CD4-positive, CD25-positive, alpha-beta regulatory T cell (primary cell): ENCODE measurements around the gene LRP2. TPM values are rescaled to one million over a fixed set of nuclear protein-coding genes. Genes with fewer than 3 reads are reported as not detected.

Experiments used
- ATAC-seq, 2 donors: fragments of 150-1000 bp; cut with Tn5 transposase; one replicate each; pipeline ENCODE4 v1.10.0; 2021; ENCODE audit warnings: low read depth in 2 of 2, moderate number of reproducible peaks in 2 of 2, moderate library complexity in 1 of 2
- DNase-seq, 3 donors: peaks; one replicate each; pipeline versions ENCODE4 v3.0.0 to v3.0.0-alpha.2; 2012 to 2022; ENCODE audit warnings: mixed read lengths in 1 of 3
- H3K27ac ChIP-seq: one replicate; pipeline ENCODE4 v1.7.0; 2013; ENCODE audit warnings: mild to moderate bottlenecking, low read length; ENCODE audit not compliant: insufficient read depth, poor library complexity, severe bottlenecking
- H3K27me3 ChIP-seq: one replicate; pipeline ENCODE4 v1.7.0; 2013; ENCODE audit warnings: low read length; ENCODE audit not compliant: control insufficient read depth, insufficient read depth
- H3K36me3 ChIP-seq: one replicate; pipeline ENCODE4 v1.7.0; 2013; ENCODE audit warnings: mild to moderate bottlenecking, low read length, moderate library complexity; ENCODE audit not compliant: control insufficient read depth, insufficient read depth
- H3K4me1 ChIP-seq: 2 replicates; pipeline ENCODE4 v1.7.0; 2013; ENCODE audit warnings: mild to moderate bottlenecking, low read length; ENCODE audit not compliant: insufficient read depth, control insufficient read depth, poor library complexity, severe bottlenecking
- H3K4me3 ChIP-seq: one replicate; pipeline ENCODE4 v1.7.0; 2013; ENCODE audit warnings: low read depth, mild to moderate bottlenecking, low read length, moderate library complexity
- H3K9me3 ChIP-seq, 2 experiments: 1 replicate in 1 of 2; 2 replicates in 1 of 2; pipeline ENCODE4 v1.7.0; 2013; ENCODE audit warnings: low read length in 2 of 2, mild to moderate bottlenecking in 1 of 2, moderate library complexity in 1 of 2; ENCODE audit not compliant: control insufficient read depth in 2 of 2
- H3K27ac Mint-ChIP-seq, 3 donors: one replicate each; pipeline ENCODE4 v1.8.0; 2020 to 2022; ENCODE audit warnings: mild to moderate bottlenecking in 3 of 3, mixed read lengths in 3 of 3, moderate library complexity in 2 of 3
- H3K27me3 Mint-ChIP-seq: one replicate; pipeline ENCODE4 v1.8.0; 2022; ENCODE audit warnings: mild to moderate bottlenecking, mixed read lengths
- H3K36me3 Mint-ChIP-seq: one replicate; pipeline ENCODE4 v1.8.0; 2020; ENCODE audit warnings: mixed read lengths
- H3K4me1 Mint-ChIP-seq, 4 donors: one replicate each; pipeline ENCODE4 v1.8.0; 2020 to 2022; ENCODE audit warnings: mixed read lengths in 4 of 4, mild to moderate bottlenecking in 1 of 4
- H3K4me3 Mint-ChIP-seq, 4 donors: one replicate each; pipeline ENCODE4 v1.8.0; 2020 to 2022; ENCODE audit warnings: mild to moderate bottlenecking in 4 of 4, mixed read lengths in 4 of 4, moderate library complexity in 3 of 4
- H3K9me3 Mint-ChIP-seq, 7 donors: one replicate each; pipeline ENCODE4 v1.8.0; 2020 to 2022; ENCODE audit warnings: mixed read lengths in 7 of 7, mild to moderate bottlenecking in 3 of 7, moderate library complexity in 2 of 7
- polyA plus RNA-seq, 4 donors: library from polyadenylated mRNA; unstranded; fragments of 300-500 nt; fragmentation: Illumina TruSeq; gene quantifications; one replicate each; pipeline ENCODE4 v1.2.3, GENCODE V29; 2021
- total RNA-seq: library from RNA; stranded (reverse); gene quantifications from one replicate; pipeline ENCODE4 v1.2.3, GENCODE V29; 2022

Gene LRP2
- total and polyA plus RNA-seq, 5 donors from 2014 or later, result not detected

DNA sequence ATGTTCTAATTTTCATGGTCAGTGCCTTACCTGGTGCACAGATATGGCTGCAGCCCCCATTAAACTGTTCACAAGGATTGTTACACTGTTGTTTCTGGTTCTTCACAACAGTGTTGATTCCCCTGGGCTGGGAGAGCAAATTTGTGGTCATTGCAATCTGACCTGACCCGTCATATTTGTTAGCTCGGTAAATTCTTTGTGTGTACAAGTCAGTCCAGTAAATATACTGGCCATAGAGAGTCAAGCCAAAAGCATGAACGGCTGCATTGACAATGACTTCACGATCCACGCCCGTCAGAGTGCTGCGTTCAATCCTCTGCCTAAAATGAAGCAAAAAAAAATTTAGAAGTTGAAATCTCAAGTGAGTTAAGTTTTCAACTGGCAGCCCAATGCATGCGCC, 158.4 kb downstream of the LRP2 start:
- no peaks in the 10 kb centered on the region for H3K27me3 ChIP-seq
- no peak for ATAC-seq
- Mint-ChIP-seq H3K4me1 (no peaks in the 10 kb centered on the region), H3K27me3 (no peaks in the 10 kb centered on the region), H3K27ac (no peak overlapping the region), H3K4me3 (no peak overlapping the region), H3K9me3 (peaks cover 0 to 2% (median 0%) of the 10 kb centered on the region in 7 donors), H3K36me3 (no peaks in the 10 kb centered on the region)
- H3K4me1 ChIP-seq, result no peaks in the 10 kb centered on the region
- no peak overlapping the region for H3K4me3 ChIP-seq
- no peaks in the 10 kb centered on the region for H3K9me3 ChIP-seq
- H3K36me3 ChIP-seq, result no peaks in the 10 kb centered on the region
- no peak for DNase-seq
- H3K27ac ChIP-seq, result no peak overlapping the region

DNA sequence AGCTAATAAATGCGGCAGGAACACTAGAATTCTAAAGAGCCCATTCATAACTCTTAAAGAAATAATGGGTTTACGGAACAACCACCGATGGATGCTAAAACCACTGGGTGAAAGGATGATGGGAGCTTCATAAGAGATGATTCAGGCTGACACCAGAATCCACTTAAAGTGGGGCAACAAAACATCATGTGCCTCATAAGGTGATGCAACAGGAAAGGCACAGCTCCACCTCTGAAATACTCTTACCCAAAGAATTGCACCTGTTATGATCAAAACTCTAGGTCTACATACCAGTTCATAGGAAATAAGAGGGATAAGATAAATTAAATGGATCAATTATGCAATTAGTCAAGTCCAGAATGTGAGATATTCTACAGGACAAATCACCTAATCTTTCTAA, 161.6 kb downstream of the LRP2 start:
- H3K9me3 ChIP-seq, result no peaks in the 10 kb centered on the region
- Mint-ChIP-seq H3K9me3 (peaks cover 0 to 2% (median 0%) of the 10 kb centered on the region in 7 donors), H3K36me3 (no peaks in the 10 kb centered on the region), H3K27me3 (no peaks in the 10 kb centered on the region), H3K27ac (no peak overlapping the region), H3K4me1 (no peaks in the 10 kb centered on the region), H3K4me3 (no peak overlapping the region)
- H3K27me3 ChIP-seq, result no peaks in the 10 kb centered on the region
- no peak for ATAC-seq
- H3K4me1 ChIP-seq, result no peaks in the 10 kb centered on the region
- DNase-seq, result no peak
- H3K27ac ChIP-seq, result no peak overlapping the region
- H3K36me3 ChIP-seq, result no peaks in the 10 kb centered on the region
- no peak overlapping the region for H3K4me3 ChIP-seq

DNA sequence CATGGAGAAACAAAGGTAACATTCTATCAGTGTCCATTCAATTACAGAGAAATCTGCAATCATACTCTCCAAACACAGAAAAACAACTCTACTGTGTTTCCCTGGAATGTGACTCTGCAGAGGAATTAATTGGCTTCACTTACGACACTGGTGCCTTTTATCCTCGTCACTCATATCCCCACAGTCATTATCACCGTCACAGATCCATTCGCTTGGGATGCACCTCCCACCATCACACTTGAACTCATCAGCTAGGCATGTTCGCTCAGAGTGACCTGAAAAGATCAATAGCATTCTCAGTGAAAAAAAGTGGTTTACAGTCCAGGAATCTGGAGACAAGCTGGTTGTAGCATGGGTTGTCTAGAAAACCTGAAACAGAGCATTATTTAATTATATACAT, 168.7 kb downstream of the LRP2 start:
- H3K4me3 Mint-ChIP-seq, result no peak overlapping the region
- DNase-seq (no peak), ATAC-seq (no peak)
- H3K27me3 Mint-ChIP-seq, result no peaks in the 10 kb centered on the region
- Histone ChIP-seq H3K9me3 (no peaks in the 10 kb centered on the region), H3K4me1 (no peaks in the 10 kb centered on the region), H3K4me3 (no peak overlapping the region), H3K36me3 (no peaks in the 10 kb centered on the region), H3K27me3 (no peaks in the 10 kb centered on the region), H3K27ac (no peak overlapping the region)
- no peaks in the 10 kb centered on the region for H3K36me3 Mint-ChIP-seq
- H3K9me3 Mint-ChIP-seq, result no peaks in the 10 kb centered on the region
- no peak overlapping the region for H3K27ac Mint-ChIP-seq
- no peaks in the 10 kb centered on the region for H3K4me1 Mint-ChIP-seq

GRCh38 chr2:169190197-169190775, 172.0 kb downstream of the LRP2 start:
- Mint-ChIP-seq H3K4me1 (no peaks in the 10 kb centered on the region), H3K9me3 (peaks cover 0 to 1% (median 0%) of the 10 kb centered on the region in 7 donors), H3K27me3 (no peaks in the 10 kb centered on the region), H3K36me3 (no peaks in the 10 kb centered on the region), H3K27ac (no peak overlapping the region), H3K4me3 (no peak overlapping the region)
- Histone ChIP-seq H3K4me3 (no peak overlapping the region), H3K4me1 (no peaks in the 10 kb centered on the region), H3K27me3 (no peaks in the 10 kb centered on the region), H3K27ac (no peak overlapping the region), H3K36me3 (no peaks in the 10 kb centered on the region), H3K9me3 (no peaks in the 10 kb centered on the region)
- no peak for ATAC-seq
- DNase-seq, result no peak

DNA sequence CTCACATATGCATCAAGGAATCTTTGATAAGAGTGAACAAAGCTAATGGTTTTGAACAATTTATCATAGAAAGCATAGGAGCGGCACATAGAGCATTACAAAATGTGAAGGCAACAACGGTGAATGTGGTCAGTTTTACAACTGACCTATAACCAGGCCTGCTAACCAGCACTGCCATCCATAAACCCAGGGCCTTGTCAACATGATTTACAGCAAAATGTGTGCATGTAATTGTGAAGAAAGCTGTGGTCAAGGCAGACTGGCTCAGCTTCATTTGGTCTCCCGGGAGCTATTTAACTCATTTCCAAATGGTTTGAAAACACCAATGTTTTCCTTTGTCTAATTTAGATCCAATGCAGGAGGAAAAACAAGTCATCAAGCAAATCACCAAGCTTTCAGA, 173.2 kb downstream of the LRP2 start:
- Mint-ChIP-seq H3K27ac (no peak overlapping the region), H3K27me3 (no peaks in the 10 kb centered on the region), H3K4me1 (no peaks in the 10 kb centered on the region), H3K36me3 (no peaks in the 10 kb centered on the region), H3K9me3 (peaks cover 0 to 1% (median 0%) of the 10 kb centered on the region in 7 donors), H3K4me3 (no peak overlapping the region)
- H3K27ac ChIP-seq, result no peak overlapping the region
- H3K4me1 ChIP-seq, result no peaks in the 10 kb centered on the region
- DNase-seq, result no peak
- no peaks in the 10 kb centered on the region for H3K9me3 ChIP-seq
- ATAC-seq, result no peak
- no peaks in the 10 kb centered on the region for H3K27me3 ChIP-seq
- no peaks in the 10 kb centered on the region for H3K36me3 ChIP-seq
- H3K4me3 ChIP-seq, result no peak overlapping the region

DNA sequence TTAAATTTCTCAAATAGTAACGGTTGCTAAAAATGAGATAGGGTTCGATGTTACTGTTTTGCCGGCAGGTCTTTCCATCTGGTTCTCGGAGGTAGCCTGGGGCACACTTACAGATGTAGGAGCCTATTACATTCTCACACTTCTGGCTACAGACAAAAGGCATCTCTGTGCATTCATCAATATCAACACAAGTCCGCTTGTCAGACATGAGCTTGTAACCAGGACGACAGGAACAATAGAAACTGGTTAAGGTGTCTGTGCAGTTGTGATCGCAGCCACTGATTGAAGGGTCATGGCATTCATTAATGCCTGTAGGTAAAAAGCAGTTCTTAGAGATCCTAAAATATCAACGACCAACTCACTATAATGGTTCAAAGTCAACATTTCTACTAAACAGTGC, 176.6 kb downstream of the LRP2 start:
- Histone ChIP-seq H3K27ac (no peak overlapping the region), H3K9me3 (no peaks in the 10 kb centered on the region), H3K36me3 (no peaks in the 10 kb centered on the region), H3K27me3 (peaks cover 2% of the 10 kb centered on the region), H3K4me1 (no peaks in the 10 kb centered on the region), H3K4me3 (no peak overlapping the region)
- Mint-ChIP-seq H3K36me3 (no peaks in the 10 kb centered on the region), H3K4me3 (no peak overlapping the region), H3K4me1 (no peaks in the 10 kb centered on the region), H3K27ac (no peak overlapping the region), H3K27me3 (no peaks in the 10 kb centered on the region), H3K9me3 (peaks cover 0 to 1% (median 0%) of the 10 kb centered on the region in 7 donors)
- DNase-seq, result no peak
- no peak for ATAC-seq

DNA sequence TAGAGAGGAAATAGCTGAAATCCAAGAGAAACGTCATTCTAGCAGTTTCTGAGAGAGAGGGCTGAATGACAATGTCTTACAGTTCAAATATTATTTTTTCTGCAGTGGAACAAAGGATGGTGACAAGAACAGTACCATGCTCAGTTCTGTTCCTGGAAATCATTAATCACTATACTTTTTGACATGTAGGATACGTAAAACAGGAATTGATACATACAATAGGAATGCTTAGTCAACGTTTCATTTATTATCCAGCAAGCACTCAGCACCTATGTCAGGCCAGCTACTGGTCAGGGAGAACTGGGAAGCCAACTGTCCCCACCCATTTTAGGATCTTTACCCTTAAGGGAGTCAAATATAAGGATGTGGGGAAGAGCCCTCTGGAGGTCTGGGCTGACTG, 178.3 kb downstream of the LRP2 start:
- ATAC-seq (no peak), DNase-seq (no peak)
- Histone ChIP-seq H3K27me3 (peaks cover 2% of the 10 kb centered on the region), H3K9me3 (no peaks in the 10 kb centered on the region), H3K27ac (no peak overlapping the region), H3K4me1 (no peaks in the 10 kb centered on the region), H3K4me3 (no peak overlapping the region), H3K36me3 (no peaks in the 10 kb centered on the region)
- Mint-ChIP-seq H3K27ac (no peak overlapping the region), H3K4me3 (no peak overlapping the region), H3K27me3 (no peaks in the 10 kb centered on the region), H3K36me3 (no peaks in the 10 kb centered on the region), H3K9me3 (peaks cover 0 to 1% (median 0%) of the 10 kb centered on the region in 7 donors), H3K4me1 (no peaks in the 10 kb centered on the region)

DNA sequence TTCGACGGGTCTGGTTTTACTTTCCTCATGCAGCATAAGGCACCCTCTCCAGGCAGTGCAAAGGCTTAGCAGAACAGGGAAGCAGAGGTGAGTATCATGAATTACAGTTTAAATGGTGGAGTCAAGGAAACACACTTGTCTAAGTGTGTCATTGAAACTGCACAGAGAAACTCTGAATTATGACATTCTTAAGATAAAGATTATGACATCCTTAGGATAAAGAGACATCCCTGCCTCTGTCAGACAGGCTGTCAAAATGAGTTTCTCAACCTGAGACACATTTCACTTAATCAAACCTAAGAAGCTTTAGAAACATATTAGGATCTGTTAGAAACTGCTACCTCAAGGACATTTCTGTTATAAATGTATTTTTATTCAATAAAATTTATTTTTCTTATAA, 179.8 kb downstream of the LRP2 start:
- H3K27me3 Mint-ChIP-seq, result no peaks in the 10 kb centered on the region
- no peak for ATAC-seq
- H3K36me3 Mint-ChIP-seq, result no peaks in the 10 kb centered on the region
- Histone ChIP-seq H3K4me1 (no peaks in the 10 kb centered on the region), H3K27me3 (peaks cover 2% of the 10 kb centered on the region), H3K36me3 (no peaks in the 10 kb centered on the region), H3K27ac (no peak overlapping the region), H3K9me3 (no peaks in the 10 kb centered on the region), H3K4me3 (no peak overlapping the region)
- no peaks in the 10 kb centered on the region for H3K4me1 Mint-ChIP-seq
- DNase-seq, result no peak
- H3K4me3 Mint-ChIP-seq, result no peak overlapping the region
- peaks cover 0 to 1% (median 0%) of the 10 kb centered on the region in 7 donors for H3K9me3 Mint-ChIP-seq
- H3K27ac Mint-ChIP-seq, result no peak overlapping the region
